HEK293T (cell line): Measurements from ENCODE around the gene TMEM273.

ENCODE experiments used
- CTCF ChIA-PET: fragments of 350-600 bp; formaldehyde crosslinking; extraction: SDS; loops from one replicate; lab custom pipeline; 2021; ENCODE audit warnings: antibody characterized with exemption, inconsistent platforms; lab: Yijun Ruan, JAX
- POLR2A ChIA-PET: fragments of 350-600 bp; formaldehyde crosslinking; extraction: SDS; loops from one replicate; lab custom pipeline; 2020; ENCODE audit warnings: antibody characterized with exemption, inconsistent platforms; lab: Yijun Ruan, JAX
- DNase-seq: peaks from one replicate; pipeline ENCODE4 v3.0.0; 2012; ENCODE audit warnings: mixed read lengths; ENCODE audit errors: extremely low spot score
- ARNT ChIP-seq: fragments of 450-650 bp; IDR thresholded peaks from 2 replicates; pipeline ENCODE4 v1.6.1; 2017; ENCODE audit warnings: mild to moderate bottlenecking
- BHLHE40 ChIP-seq: fragments of 450-650 bp; IDR thresholded peaks from 2 replicates; pipeline ENCODE4 v1.6.1; 2016; ENCODE audit warnings: mild to moderate bottlenecking, moderate library complexity, borderline replicate concordance
- CTBP1 ChIP-seq: fragments of 450-650 bp; IDR thresholded peaks from 2 replicates; pipeline ENCODE4 v1.6.1; 2016; ENCODE audit warnings: borderline replicate concordance
- ELF4 ChIP-seq: fragments of 450-650 bp; IDR thresholded peaks from 2 replicates; pipeline ENCODE4 v1.6.1; 2017; ENCODE audit warnings: antibody characterized with exemption
- FOXA1 ChIP-seq: fragments of 450-650 bp; IDR thresholded peaks from 2 replicates; pipeline ENCODE4 v1.6.1; 2016; ENCODE audit warnings: mild to moderate bottlenecking
- FOXK2 ChIP-seq: fragments of 450-650 bp; IDR thresholded peaks from 2 replicates; pipeline ENCODE4 v1.6.1; 2016; ENCODE audit warnings: mild to moderate bottlenecking
- FOXM1 ChIP-seq: fragments of 450-650 bp; IDR thresholded peaks from 2 replicates; pipeline ENCODE4 v1.6.1; 2017; ENCODE audit warnings: mild to moderate bottlenecking, borderline replicate concordance
- HDGF ChIP-seq: fragments of 450-650 bp; IDR thresholded peaks from 2 replicates; pipeline ENCODE4 v1.6.1; 2017; ENCODE audit warnings: antibody characterized with exemption, borderline replicate concordance
- L3MBTL2 ChIP-seq: fragments of 450-650 bp; conservative IDR thresholded peaks from 2 replicates; pipeline ENCODE4 v1.6.1; 2016; ENCODE audit warnings: mild to moderate bottlenecking
- LEF1 ChIP-seq: fragments of 450-650 bp; IDR thresholded peaks from 2 replicates; pipeline ENCODE4 v1.6.1; 2017; ENCODE audit warnings: mild to moderate bottlenecking, borderline replicate concordance
- NFRKB ChIP-seq: fragments of 450-650 bp; IDR thresholded peaks from 2 replicates; pipeline ENCODE4 v1.6.1; 2016; ENCODE audit warnings: mild to moderate bottlenecking, moderate library complexity
- SP1 ChIP-seq: fragments of 450-650 bp; IDR thresholded peaks from 2 replicates; pipeline ENCODE4 v1.6.1; 2017
- SUZ12 ChIP-seq: fragments of 450-650 bp; IDR thresholded peaks from 2 replicates; pipeline ENCODE4 v1.6.1; 2016; ENCODE audit warnings: mild to moderate bottlenecking
- TARDBP ChIP-seq: fragments of 450-650 bp; IDR thresholded peaks from 2 replicates; pipeline ENCODE4 v1.6.1; 2016
- ZNF384 ChIP-seq: fragments of 450-650 bp; IDR thresholded peaks from 2 replicates; pipeline ENCODE4 v1.6.1; 2016
- TF ChIP-seq, protein P1 (sequence below): fragments of 450-650 bp; IDR thresholded peaks from 2 replicates; pipeline ENCODE4 v1.6.1; 2016

Gene TMEM273

DNA sequence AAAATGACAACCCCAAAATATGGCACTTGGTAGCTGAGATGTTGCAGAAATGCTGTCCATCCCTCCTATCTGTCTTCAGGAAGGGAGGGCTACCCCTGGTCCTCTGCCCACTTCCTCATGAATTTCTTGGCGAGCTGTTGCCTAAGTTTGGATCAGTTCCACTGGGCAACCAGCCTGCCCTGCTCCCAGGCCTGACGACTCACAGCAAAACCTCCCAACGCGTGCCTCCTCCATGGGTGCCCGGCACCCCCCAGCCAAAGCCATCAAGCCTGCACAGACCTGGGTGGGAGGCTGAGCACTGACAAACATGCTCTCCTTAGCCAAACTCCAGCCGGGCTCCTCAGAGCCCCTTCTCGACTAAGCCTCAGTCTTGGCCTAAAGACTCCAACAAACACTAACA, 81.7 kb downstream of the TMEM273 start:
- DNase-seq = no peak
- POLR2A ChIA-PET = no interaction called here
- CTCF ChIA-PET = no interaction called here

DNA sequence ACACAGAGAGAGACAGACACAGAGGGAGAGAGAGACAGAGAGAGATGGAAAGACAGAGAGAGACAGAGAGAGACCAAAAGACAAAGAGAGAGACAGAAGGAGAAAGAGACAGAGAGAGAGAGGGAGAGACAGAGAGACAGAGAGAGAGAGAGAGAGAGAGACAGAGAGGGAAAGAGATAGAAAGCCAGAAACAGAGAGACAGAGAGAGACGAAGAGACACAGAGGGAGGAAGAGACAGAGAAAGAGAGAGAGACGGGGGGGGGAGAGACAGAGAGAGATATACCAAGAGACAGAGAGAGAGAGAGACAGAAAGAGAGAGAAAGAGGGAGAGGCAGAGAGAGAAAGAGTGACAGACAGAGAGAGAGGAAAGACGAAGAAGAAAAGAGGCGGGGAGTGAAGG, 83.1 kb downstream of the TMEM273 start:
- ChIA-PET CTCF (no interaction called here), POLR2A (no interaction called here)
- no peak for DNase-seq
- TF ChIP-seq, protein P1, sequence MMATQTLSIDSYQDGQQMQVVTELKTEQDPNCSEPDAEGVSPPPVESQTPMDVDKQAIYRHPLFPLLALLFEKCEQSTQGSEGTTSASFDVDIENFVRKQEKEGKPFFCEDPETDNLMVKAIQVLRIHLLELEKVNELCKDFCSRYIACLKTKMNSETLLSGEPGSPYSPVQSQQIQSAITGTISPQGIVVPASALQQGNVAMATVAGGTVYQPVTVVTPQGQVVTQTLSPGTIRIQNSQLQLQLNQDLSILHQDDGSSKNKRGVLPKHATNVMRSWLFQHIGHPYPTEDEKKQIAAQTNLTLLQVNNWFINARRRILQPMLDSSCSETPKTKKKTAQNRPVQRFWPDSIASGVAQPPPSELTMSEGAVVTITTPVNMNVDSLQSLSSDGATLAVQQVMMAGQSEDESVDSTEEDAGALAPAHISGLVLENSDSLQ = no peak
- TF ChIP-seq FOXA1 (no peak), LEF1 (no peak), NFRKB (no peak), CTBP1 (no peak), SUZ12 (no peak), ARNT (no peak), ELF4 (no peak), ZNF384 (no peak), TARDBP (no peak), BHLHE40 (no peak), FOXM1 (no peak), FOXK2 (no peak), SP1 (no peak), HDGF (no peak), L3MBTL2 (no peak)

More for the DNA sequence above, 81.7 kb downstream of the TMEM273 start:
- TF ChIP-seq NFRKB = no peak
- TF ChIP-seq, protein P1 = no peak
- TF ChIP-seq SP1 = no peak
- TF ChIP-seq FOXM1 = no peak
- TF ChIP-seq TARDBP = no peak
- no peak for TF ChIP-seq SUZ12
- no peak for TF ChIP-seq LEF1
- no peak for TF ChIP-seq FOXK2
- no peak for TF ChIP-seq BHLHE40
- no peak for TF ChIP-seq ARNT
- TF ChIP-seq CTBP1 = no peak
- TF ChIP-seq L3MBTL2 = no peak
- no peak for TF ChIP-seq ZNF384
- no peak for TF ChIP-seq FOXA1
- TF ChIP-seq ELF4 = no peak
- no peak for TF ChIP-seq HDGF
